Neural progenitor cell (in vitro differentiated cells): ENCODE measurements around the gene ATP13A3. TPM values are rescaled to one million over a fixed set of nuclear protein-coding genes. Genes with fewer than 3 reads are reported as not detected.
A peak's percentile ranks its signal among the peaks of the same experiment; 100 is the strongest.
"Not testable (repeated sequence)": the region's sequence is repeated elsewhere in the genome, so short reads cannot be mapped to it uniquely, and the experiment has no call there.

Experiments used
- DNase-seq: peaks from one replicate; pipeline ENCODE4 v3.0.0-alpha.2; 2016; ENCODE audit warnings: low spot score
- H2AFZ ChIP-seq: fragments of 200-600 bp; sonication (generic); replicated peaks from 2 replicates; pipeline ENCODE4 v1.6.1; 2016; ENCODE audit warnings: antibody characterized with exemption
- H3F3A ChIP-seq: fragments of 200-600 bp; sonication (generic); 2 replicates; pipeline ENCODE4 v1.6.1; 2016; ENCODE audit warnings: antibody characterized with exemption, low read depth
- H3K27ac ChIP-seq: fragments of 200-600 bp; sonication (generic); 2 replicates; pipeline ENCODE4 v1.5.1; 2016; ENCODE audit warnings: mild to moderate bottlenecking
- H3K27me3 ChIP-seq: fragments of 200-600 bp; sonication (generic); 2 replicates; pipeline ENCODE4 v1.6.1; 2016; ENCODE audit warnings: mild to moderate bottlenecking, moderate library complexity
- H3K36me3 ChIP-seq: fragments of 200-600 bp; sonication (generic); 2 replicates; pipeline ENCODE4 v1.5.1; 2016
- H3K4me1 ChIP-seq: fragments of 200-600 bp; sonication (generic); 2 replicates; pipeline ENCODE4 v1.6.1; 2016; ENCODE audit warnings: mixed run types
- H3K4me2 ChIP-seq: fragments of 200-600 bp; sonication (generic); 2 replicates; pipeline ENCODE4 v1.6.1; 2016
- H3K4me3 ChIP-seq: fragments of 200-600 bp; sonication (generic); 2 replicates; pipeline ENCODE4 v1.5.1; 2016
- H3K79me2 ChIP-seq: fragments of 200-600 bp; sonication (generic); 2 replicates; pipeline ENCODE4 v1.6.1; 2016; ENCODE audit warnings: low read depth
- H3K9ac ChIP-seq: fragments of 200-600 bp; sonication (generic); 2 replicates; pipeline ENCODE4 v1.6.1; 2016
- H3K9me3 ChIP-seq: fragments of 200-600 bp; sonication (generic); 2 replicates; pipeline ENCODE4 v1.5.1; 2016; ENCODE audit warnings: low read depth
- H4K20me1 ChIP-seq: fragments of 200-600 bp; sonication (generic); 2 replicates; pipeline ENCODE4 v1.6.1; 2016; ENCODE audit warnings: low read depth
- H3K27ac Mint-ChIP-seq: 3 replicates; pipeline ENCODE4 v1.8.0; 2021; ENCODE audit warnings: mixed read lengths
- H3K27me3 Mint-ChIP-seq: 2 replicates; pipeline ENCODE4 v1.8.0; 2022; ENCODE audit warnings: low read depth, mild to moderate bottlenecking, inconsistent platforms, moderate library complexity, mixed read lengths; ENCODE audit not compliant: insufficient read depth
- H3K36me3 Mint-ChIP-seq: 3 replicates; pipeline ENCODE4 v1.8.0; 2021; ENCODE audit warnings: mixed read lengths
- H3K4me1 Mint-ChIP-seq: 3 replicates; pipeline ENCODE4 v1.8.0; 2021; ENCODE audit warnings: mixed read lengths
- H3K4me3 Mint-ChIP-seq: 3 replicates; pipeline ENCODE4 v1.8.0; 2021; ENCODE audit warnings: mild to moderate bottlenecking, moderate library complexity, mixed read lengths
- H3K9me3 Mint-ChIP-seq: 3 replicates; pipeline ENCODE4 v1.8.0; 2020; ENCODE audit warnings: mixed read lengths
- EZH2 ChIP-seq: fragments of 200-600 bp; sonication (generic); IDR thresholded peaks from 2 replicates; pipeline ENCODE4 v1.6.1; 2017; ENCODE audit warnings: antibody characterized with exemption, mild to moderate bottlenecking, moderate library complexity
- EZH2phosphoT487 ChIP-seq: fragments of 200-600 bp; sonication (generic); IDR thresholded peaks from 2 replicates; pipeline ENCODE4 v1.6.1; 2017; ENCODE audit warnings: antibody characterized with exemption
- total RNA-seq: library from RNA; depleted of rRNA; stranded (reverse); fragments of >200 nt; gene quantifications from 2 replicates; pipeline ENCODE4 v1.2.3, GENCODE V29; 2015; ENCODE audit warnings: low replicate concordance
- TF ChIP-seq, protein P1 (sequence below): fragments of 200-600 bp; sonication (generic); IDR thresholded peaks from 2 replicates; pipeline ENCODE4 v1.5.1; 2017; ENCODE audit warnings: antibody characterized with exemption, mild to moderate bottlenecking

ATP13A3 gene
- total RNA-seq, 1 donor from 2014 or later: 105 TPM

- TF ChIP-seq EZH2phosphoT487: no peak
- H3K9me3 Mint-ChIP-seq: peaks cover 9% of the 10 kb centered on the region
- no peak overlapping the region for H3K27ac ChIP-seq
Measured at GRCh38 chr3:194521510-194522260, 34.9 kb upstream of the ATP13A3 start.

GRCh38 chr3:194520682-194521162, 33.9 kb upstream of the ATP13A3 start:
- not testable (repeated sequence) for H3K36me3 ChIP-seq, H3K9me3 ChIP-seq, H3K9me3 Mint-ChIP-seq, H3F3A ChIP-seq, H3K79me2 ChIP-seq, H3K4me1 ChIP-seq, H3K4me3 Mint-ChIP-seq, H3K4me2 ChIP-seq, DNase-seq, H3K27me3 ChIP-seq, H4K20me1 ChIP-seq, H3K36me3 Mint-ChIP-seq, H3K27ac ChIP-seq, H3K9ac ChIP-seq, H3K4me3 ChIP-seq
- Mint-ChIP-seq H3K27me3 (peaks cover 11% of the 10 kb centered on the region), H3K27ac (peak overlapping the region; percentile 1), H3K4me1 (peaks cover 11% of the 10 kb centered on the region)
- peak overlapping the region; percentile 63 for H2AFZ ChIP-seq

More at GRCh38 chr3:194521510-194522260, 34.9 kb upstream of the ATP13A3 start:
- H3K27me3 ChIP-seq: no peaks in the 10 kb centered on the region
- no peaks in the 10 kb centered on the region for H4K20me1 ChIP-seq
- H3K36me3 ChIP-seq: no peaks in the 10 kb centered on the region
- peaks cover 11% of the 10 kb centered on the region for H3K4me1 Mint-ChIP-seq
- H3K4me2 ChIP-seq: no peak overlapping the region
- DNase-seq: no peak
- H3K4me3 Mint-ChIP-seq: no peak overlapping the region
- H3K4me1 ChIP-seq: no peaks in the 10 kb centered on the region
- no peaks in the 10 kb centered on the region for H3K36me3 Mint-ChIP-seq
- no peaks in the 10 kb centered on the region for H3K79me2 ChIP-seq
- H3K27ac Mint-ChIP-seq: no peak overlapping the region
- no peak overlapping the region for H3K4me3 ChIP-seq
- no peaks in the 10 kb centered on the region for H3K9me3 ChIP-seq
- no peak overlapping the region for H2AFZ ChIP-seq
- H3K27me3 Mint-ChIP-seq: peaks cover 11% of the 10 kb centered on the region
- H3K9ac ChIP-seq: no peak overlapping the region
- no peaks in the 10 kb centered on the region for H3F3A ChIP-seq

DNA sequence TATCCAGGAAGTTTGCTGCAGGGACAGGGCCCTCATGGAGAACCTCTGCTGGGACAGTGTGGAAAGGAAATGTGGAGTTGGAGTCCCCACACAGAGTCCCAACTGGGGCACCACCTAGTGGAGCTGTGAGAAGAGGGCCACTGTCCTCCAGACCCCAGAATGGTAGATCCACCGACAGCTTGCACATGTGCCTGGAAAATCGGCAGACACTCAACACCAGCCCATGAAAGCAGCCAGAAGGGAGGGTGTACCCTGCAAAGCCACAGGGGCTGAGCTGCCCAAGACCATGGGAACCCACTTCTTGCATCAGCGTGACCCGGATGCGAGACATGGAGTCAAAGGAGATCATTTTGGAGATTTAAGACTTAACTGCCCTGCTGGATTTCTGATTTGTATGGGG, 33.4 kb upstream of the ATP13A3 start:
- not testable (repeated sequence) for H3K36me3 Mint-ChIP-seq, H3K27ac ChIP-seq, H3F3A ChIP-seq, H3K27me3 ChIP-seq, H3K27ac Mint-ChIP-seq, H3K4me1 ChIP-seq, H3K4me3 Mint-ChIP-seq, H3K4me3 ChIP-seq, H3K79me2 ChIP-seq, DNase-seq, H3K4me2 ChIP-seq, H3K9ac ChIP-seq, H3K36me3 ChIP-seq, H3K9me3 ChIP-seq, H3K9me3 Mint-ChIP-seq, H4K20me1 ChIP-seq
- TF ChIP-seq, protein P1, sequence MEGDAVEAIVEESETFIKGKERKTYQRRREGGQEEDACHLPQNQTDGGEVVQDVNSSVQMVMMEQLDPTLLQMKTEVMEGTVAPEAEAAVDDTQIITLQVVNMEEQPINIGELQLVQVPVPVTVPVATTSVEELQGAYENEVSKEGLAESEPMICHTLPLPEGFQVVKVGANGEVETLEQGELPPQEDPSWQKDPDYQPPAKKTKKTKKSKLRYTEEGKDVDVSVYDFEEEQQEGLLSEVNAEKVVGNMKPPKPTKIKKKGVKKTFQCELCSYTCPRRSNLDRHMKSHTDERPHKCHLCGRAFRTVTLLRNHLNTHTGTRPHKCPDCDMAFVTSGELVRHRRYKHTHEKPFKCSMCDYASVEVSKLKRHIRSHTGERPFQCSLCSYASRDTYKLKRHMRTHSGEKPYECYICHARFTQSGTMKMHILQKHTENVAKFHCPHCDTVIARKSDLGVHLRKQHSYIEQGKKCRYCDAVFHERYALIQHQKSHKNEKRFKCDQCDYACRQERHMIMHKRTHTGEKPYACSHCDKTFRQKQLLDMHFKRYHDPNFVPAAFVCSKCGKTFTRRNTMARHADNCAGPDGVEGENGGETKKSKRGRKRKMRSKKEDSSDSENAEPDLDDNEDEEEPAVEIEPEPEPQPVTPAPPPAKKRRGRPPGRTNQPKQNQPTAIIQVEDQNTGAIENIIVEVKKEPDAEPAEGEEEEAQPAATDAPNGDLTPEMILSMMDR: peak; percentile 15
- peaks cover 11% of the 10 kb centered on the region for H3K4me1 Mint-ChIP-seq
- H3K27me3 Mint-ChIP-seq: peaks cover 11% of the 10 kb centered on the region
- H2AFZ ChIP-seq: peak overlapping the region; percentile 63

DNA sequence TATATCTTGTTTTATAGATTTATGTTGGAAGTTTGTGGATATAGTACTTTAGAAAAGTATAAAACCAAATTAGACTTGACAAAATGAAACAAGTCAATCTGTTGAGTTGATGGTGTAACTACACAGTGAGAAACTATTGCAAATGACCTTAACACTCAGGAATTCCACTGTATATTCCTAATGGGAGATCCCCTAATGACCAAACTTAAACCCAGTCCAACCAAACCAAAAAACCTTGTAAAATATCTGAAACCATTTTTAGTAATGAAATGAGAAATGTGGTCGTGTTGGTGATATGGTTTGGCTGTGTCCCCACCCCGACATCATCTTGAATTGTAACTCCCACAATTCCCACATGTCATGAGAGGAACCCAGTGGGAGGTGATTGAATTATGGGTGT, 31.9 kb upstream of the ATP13A3 start:
- H3F3A ChIP-seq: no peaks in the 10 kb centered on the region
- Mint-ChIP-seq H3K27ac (no peak overlapping the region), H3K4me3 (no peak overlapping the region), H3K27me3 (peaks cover 5% of the 10 kb centered on the region), H3K9me3 (peaks cover 6% of the 10 kb centered on the region), H3K4me1 (peaks cover 11% of the 10 kb centered on the region), H3K36me3 (no peaks in the 10 kb centered on the region)
- no peak for DNase-seq
- no peaks in the 10 kb centered on the region for H3K4me1 ChIP-seq
- H2AFZ ChIP-seq: no peak overlapping the region
- no peak overlapping the region for H3K27ac ChIP-seq
- no peak overlapping the region for H3K9ac ChIP-seq
- no peaks in the 10 kb centered on the region for H3K36me3 ChIP-seq
- no peaks in the 10 kb centered on the region for H3K79me2 ChIP-seq
- no peak overlapping the region for H3K4me2 ChIP-seq
- no peaks in the 10 kb centered on the region for H3K9me3 ChIP-seq
- no peak for TF ChIP-seq EZH2
- TF ChIP-seq, protein P1: no peak
- no peak for TF ChIP-seq EZH2phosphoT487
- no peaks in the 10 kb centered on the region for H3K27me3 ChIP-seq
- no peak overlapping the region for H3K4me3 ChIP-seq
- no peaks in the 10 kb centered on the region for H4K20me1 ChIP-seq
